ENCODE measurements around the gene ATF1.
"Not testable (repeated sequence)": the region's sequence is repeated elsewhere in the genome, so short reads cannot be mapped to it uniquely, and the experiment has no call there.

- TF ChIP-seq, protein P1, sequence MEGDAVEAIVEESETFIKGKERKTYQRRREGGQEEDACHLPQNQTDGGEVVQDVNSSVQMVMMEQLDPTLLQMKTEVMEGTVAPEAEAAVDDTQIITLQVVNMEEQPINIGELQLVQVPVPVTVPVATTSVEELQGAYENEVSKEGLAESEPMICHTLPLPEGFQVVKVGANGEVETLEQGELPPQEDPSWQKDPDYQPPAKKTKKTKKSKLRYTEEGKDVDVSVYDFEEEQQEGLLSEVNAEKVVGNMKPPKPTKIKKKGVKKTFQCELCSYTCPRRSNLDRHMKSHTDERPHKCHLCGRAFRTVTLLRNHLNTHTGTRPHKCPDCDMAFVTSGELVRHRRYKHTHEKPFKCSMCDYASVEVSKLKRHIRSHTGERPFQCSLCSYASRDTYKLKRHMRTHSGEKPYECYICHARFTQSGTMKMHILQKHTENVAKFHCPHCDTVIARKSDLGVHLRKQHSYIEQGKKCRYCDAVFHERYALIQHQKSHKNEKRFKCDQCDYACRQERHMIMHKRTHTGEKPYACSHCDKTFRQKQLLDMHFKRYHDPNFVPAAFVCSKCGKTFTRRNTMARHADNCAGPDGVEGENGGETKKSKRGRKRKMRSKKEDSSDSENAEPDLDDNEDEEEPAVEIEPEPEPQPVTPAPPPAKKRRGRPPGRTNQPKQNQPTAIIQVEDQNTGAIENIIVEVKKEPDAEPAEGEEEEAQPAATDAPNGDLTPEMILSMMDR (IDR thresholded peaks at IDR 0.05), result not testable (repeated sequence)
- not testable (repeated sequence) for TF ChIP-seq POLR2AphosphoS5 (IDR thresholded peaks at IDR 0.05)
Observed at GRCh38 chr12:50814921-50815320, 51.0 kb downstream of the ATF1 start.

Data from stomach (tissue), 4 donors.